Lower leg skin (tissue), 4 donors: ENCODE measurements around the gene ANGPTL2. TPM values are rescaled to one million over a fixed set of nuclear protein-coding genes. Genes with fewer than 3 reads are reported as not detected.

Source experiments
- DNase-seq, 2 donors: peaks; one replicate each; pipeline ENCODE4 v3.0.0-alpha.2; 2019; ENCODE audit warnings: low spot score in 2 of 2
- H3K4me3 ChIP-seq: fragments of 200-600 bp; sonication (generic); 2 replicates; pipeline ENCODE4 v1.5.1; 2017; ENCODE audit warnings: mild to moderate bottlenecking, low read depth; ENCODE audit not compliant: poor library complexity, severe bottlenecking
- POLR2A ChIP-seq, 2 donors: fragments of 450-650 bp; IDR thresholded peaks; one replicate each; pipeline ENCODE4 v1.6.1; 2016 to 2017; ENCODE audit warnings: antibody characterized with exemption in 2 of 2, mild to moderate bottlenecking in 1 of 2, moderate library complexity in 1 of 2
- WGBS, 2 donors: methylation state at CpG; one replicate each; pipeline ENCODE4 v1.1.5; 2018; 5-methylcytosine and 5-hydroxymethylcytosine counted together
- intact Hi-C: fragments of 100-400 bp; cut with DNase I; formaldehyde crosslinking; loops from one replicate; pipeline ENCODE4 v1.15.0; 2023; ENCODE audit warnings: low total_unique reads
- total RNA-seq, 4 donors: library from RNA; depleted of rRNA; stranded (reverse); fragments of >200 nt; gene quantifications; one replicate each; pipeline ENCODE4 v1.1.0, GENCODE V29; 2016
- TF ChIP-seq, protein P1 (sequence below), 3 donors: fragments of 450-650 bp; IDR thresholded peaks; one replicate each; pipeline ENCODE4 v1.5.1; 2016; ENCODE audit warnings: antibody characterized with exemption in 3 of 3, mild to moderate bottlenecking in 3 of 3, moderate library complexity in 2 of 3

ANGPTL2 gene
- total RNA-seq, 4 donors from 2014 or later = 10.5 to 37.8 (median 18.5) TPM

DNA sequence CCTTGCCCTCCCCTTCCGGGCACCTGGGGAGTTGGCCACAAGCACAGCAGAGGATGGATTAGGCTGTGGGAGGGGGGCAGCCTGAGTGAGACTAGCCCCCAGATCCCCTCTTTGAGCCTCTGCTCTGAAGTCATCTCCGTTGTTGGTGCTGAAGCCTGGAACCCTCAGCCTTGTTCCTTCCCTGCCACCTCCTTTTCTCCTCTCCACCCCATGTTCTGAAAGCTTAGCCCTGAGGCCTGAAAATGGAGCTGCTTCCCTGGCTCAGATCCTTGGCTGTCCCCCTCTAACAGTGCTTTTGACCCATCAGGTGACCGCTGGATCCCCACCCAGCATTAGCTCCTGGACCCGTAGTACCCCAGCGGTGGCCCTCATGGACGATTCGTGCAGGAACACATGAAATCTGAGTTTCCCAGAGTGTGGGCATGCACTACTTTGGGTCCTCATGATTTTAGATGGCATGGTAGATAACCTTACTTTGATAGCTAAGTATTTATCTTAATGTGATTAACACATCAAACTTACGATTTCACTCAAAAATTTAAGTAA lies 21.6 kb upstream of the ANGPTL2 start:
- peak in 1 of 2 donors; percentile 54 for DNase-seq
- WGBS, 2 donors = 95 to 97% methylated on average over 8 of the region's 8 CpGs
- TF ChIP-seq POLR2A (IDR thresholded peaks at IDR 0.05) = no peak
- TF ChIP-seq, protein P1, sequence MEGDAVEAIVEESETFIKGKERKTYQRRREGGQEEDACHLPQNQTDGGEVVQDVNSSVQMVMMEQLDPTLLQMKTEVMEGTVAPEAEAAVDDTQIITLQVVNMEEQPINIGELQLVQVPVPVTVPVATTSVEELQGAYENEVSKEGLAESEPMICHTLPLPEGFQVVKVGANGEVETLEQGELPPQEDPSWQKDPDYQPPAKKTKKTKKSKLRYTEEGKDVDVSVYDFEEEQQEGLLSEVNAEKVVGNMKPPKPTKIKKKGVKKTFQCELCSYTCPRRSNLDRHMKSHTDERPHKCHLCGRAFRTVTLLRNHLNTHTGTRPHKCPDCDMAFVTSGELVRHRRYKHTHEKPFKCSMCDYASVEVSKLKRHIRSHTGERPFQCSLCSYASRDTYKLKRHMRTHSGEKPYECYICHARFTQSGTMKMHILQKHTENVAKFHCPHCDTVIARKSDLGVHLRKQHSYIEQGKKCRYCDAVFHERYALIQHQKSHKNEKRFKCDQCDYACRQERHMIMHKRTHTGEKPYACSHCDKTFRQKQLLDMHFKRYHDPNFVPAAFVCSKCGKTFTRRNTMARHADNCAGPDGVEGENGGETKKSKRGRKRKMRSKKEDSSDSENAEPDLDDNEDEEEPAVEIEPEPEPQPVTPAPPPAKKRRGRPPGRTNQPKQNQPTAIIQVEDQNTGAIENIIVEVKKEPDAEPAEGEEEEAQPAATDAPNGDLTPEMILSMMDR (IDR thresholded peaks at IDR 0.05) = no peak

GRCh38 chr9:127142931-127143464 lies 20.6 kb upstream of the ANGPTL2 start:
- 63 to 77% methylated on average over 2 of the region's 2 CpGs for WGBS, 2 donors
- intact Hi-C loops = no loop called here
- no peak overlapping the region for H3K4me3 ChIP-seq
- TF ChIP-seq, protein P1 (IDR thresholded peaks at IDR 0.05) = no peak
- no peak for TF ChIP-seq POLR2A (IDR thresholded peaks at IDR 0.05)
- no peak for DNase-seq

More for the DNA sequence above, 21.6 kb upstream of the ANGPTL2 start:
- H3K4me3 ChIP-seq = no peak overlapping the region
- intact Hi-C loops = no loop called here

DNA sequence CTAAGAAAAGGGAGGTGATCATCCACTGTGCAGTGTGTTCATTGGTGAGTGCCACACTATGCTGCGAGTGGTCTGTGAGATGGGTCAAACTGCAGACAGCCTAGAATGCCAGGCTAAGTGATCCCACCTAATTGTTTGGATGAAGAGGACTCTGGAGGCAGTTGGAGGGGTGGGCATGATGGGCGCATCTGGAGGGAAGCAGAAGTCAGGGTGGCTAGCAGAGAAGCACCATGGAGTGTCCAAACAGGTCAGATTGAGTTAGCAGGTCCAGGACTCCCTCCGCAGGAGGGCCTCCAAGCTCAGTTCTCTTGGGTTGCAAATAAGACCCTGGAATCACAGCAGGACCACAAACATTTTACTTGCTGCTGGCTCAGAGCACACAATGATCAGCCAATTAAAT lies 19.9 kb upstream of the ANGPTL2 start:
- TF ChIP-seq, protein P1 (IDR thresholded peaks at IDR 0.05) = no peak
- TF ChIP-seq POLR2A (IDR thresholded peaks at IDR 0.05) = no peak
- WGBS, 2 donors = 95 to 100% methylated on average over 3 of the region's 3 CpGs
- DNase-seq = peak in 1 of 2 donors; percentile 57
- H3K4me3 ChIP-seq = no peak overlapping the region
- intact Hi-C loops = no loop called here

DNA sequence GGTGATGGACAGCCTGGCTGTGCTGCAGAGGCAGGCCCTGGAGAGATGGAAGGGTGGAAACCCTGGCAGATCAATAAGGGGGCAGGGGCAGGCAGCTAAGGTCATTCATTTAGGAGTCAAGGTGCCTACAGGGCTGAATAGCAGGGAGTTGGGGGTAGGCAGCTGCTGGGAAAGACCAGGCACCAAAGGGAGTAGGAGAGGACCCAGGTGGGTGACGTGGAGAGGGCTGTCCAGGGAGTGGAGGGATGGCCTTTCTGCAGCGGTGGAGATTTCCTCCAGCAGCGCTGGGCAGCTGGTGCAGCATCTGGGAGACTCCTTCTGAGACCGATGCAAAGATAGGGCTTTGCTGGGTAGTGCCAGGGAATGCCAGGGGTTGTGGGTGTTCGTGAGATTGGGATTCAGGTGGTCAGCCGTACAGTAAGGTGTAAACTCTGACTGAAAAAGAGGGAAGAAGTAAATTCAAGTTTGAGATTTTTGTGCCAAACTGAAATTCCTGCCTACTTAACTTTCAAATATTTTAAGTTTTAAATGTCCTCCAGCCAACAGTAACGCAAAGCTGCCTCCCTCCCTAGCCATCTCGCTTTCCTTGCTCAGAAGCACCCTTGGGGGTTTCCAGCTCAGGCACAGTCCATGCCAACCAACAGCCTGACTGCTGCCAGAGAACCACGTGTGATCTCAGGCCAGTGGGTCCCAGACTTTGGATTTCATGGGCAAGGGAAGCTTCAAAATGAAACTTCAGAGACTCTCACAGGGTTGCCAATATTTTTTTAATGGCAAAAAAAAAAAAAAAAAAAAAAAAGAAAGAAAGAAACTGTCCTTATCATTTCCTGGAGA lies 18.6 kb upstream of the ANGPTL2 start:
- no peak overlapping the region for H3K4me3 ChIP-seq
- TF ChIP-seq, protein P1 (IDR thresholded peaks at IDR 0.05) = no peak
- TF ChIP-seq POLR2A (IDR thresholded peaks at IDR 0.05) = no peak
- peak in 1 of 2 donors; percentile 70 for DNase-seq
- 61 to 65% methylated on average over 9 of the region's 9 CpGs for WGBS, 2 donors
- intact Hi-C loops = no loop called here

- TF ChIP-seq, protein P1 (IDR thresholded peaks at IDR 0.05) = no peak
- TF ChIP-seq POLR2A (IDR thresholded peaks at IDR 0.05) = no peak
- WGBS, 2 donors = 95 to 98% methylated on average over 6 of the region's 6 CpGs
- intact Hi-C loops = no loop called here
- no peak overlapping the region for H3K4me3 ChIP-seq
- DNase-seq = peak in 1 of 2 donors; percentile 63
Observed at GRCh38 chr9:127140181-127140580, 17.7 kb upstream of the ANGPTL2 start.
